HG03460 (cell line): ENCODE measurements around the gene TUB.

Experiments used
- ATAC-seq: cut with Tn5 transposase; IDR thresholded peaks from one replicate; pipeline ENCODE4 v1.9.1; 2021; ENCODE audit not compliant: unreplicated experiment

TUB gene

DNA sequence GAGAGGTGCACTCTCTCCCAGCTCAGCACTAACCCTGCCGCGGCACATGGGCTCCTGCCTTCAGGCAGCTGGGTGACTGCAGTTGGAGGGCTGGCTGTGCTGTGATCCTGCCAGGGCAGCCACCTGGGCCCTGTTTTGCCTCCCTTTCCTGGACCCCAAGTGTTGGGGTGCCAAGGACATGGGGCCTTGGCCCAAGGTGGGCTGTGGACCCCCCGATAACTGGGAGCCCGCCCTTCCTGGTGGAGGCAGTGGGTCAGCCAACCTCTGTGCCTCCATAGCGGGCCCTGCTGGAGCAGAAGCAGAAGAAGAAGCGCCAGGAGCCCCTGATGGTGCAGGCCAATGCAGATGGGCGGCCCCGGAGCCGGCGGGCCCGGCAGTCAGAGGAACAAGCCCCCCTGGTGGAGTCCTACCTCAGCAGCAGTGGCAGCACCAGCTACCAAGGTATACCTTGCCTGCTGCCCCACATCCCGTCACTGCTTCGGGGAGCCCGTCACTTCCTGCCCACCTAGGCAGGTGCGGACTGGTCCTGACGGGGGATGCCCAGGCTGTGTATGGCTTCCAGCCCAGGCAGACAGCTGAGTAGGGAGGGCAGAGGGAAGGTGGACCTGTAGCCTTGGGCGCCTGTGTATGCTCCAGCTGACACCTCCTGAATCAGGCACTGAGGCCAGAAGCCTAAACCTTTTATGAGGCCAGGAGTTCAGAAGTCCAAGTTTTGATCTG lies 8.9 kb downstream of the TUB start:
- ATAC-seq, result no peak

DNA sequence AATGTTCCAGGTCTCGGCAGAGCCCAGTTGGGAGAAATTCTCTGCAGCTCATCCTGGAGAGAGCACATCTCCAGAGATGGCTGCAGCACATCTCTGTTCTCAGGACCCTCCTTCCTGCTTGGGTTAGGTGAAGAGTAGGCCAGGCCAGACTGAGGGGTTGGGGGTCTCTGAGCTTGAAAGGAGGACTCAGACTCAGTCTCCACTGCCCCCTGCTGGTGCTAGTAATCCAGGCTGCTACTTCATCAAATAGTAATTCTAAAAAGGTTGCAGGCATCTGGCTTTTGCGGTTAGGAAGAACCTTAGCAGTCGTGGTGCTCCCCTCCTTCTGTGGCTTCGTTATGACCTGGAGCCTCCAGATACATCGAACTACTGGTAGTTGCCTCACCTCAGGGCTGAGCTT lies 9.7 kb downstream of the TUB start:
- no peak for ATAC-seq

DNA sequence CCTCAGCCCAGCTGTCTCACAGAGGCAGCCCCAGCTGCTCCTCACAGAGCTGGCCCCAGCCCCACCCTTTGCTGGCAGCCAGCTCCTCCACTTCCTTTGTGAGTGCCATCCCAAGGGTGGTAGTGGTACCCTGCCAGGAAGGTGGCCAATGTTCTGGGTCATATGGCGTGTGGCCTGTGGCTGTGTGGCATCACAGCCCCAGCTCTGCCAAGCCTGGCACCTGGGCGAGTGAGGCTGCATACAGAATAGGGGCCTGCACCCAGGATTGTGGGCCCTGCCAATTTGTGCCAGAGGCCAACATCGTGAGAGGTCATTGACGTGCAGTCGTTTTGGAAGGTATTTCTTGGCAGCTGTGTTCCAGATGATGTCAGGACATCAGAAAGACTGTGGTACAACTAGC lies 10.7 kb downstream of the TUB start:
- no peak for ATAC-seq

DNA sequence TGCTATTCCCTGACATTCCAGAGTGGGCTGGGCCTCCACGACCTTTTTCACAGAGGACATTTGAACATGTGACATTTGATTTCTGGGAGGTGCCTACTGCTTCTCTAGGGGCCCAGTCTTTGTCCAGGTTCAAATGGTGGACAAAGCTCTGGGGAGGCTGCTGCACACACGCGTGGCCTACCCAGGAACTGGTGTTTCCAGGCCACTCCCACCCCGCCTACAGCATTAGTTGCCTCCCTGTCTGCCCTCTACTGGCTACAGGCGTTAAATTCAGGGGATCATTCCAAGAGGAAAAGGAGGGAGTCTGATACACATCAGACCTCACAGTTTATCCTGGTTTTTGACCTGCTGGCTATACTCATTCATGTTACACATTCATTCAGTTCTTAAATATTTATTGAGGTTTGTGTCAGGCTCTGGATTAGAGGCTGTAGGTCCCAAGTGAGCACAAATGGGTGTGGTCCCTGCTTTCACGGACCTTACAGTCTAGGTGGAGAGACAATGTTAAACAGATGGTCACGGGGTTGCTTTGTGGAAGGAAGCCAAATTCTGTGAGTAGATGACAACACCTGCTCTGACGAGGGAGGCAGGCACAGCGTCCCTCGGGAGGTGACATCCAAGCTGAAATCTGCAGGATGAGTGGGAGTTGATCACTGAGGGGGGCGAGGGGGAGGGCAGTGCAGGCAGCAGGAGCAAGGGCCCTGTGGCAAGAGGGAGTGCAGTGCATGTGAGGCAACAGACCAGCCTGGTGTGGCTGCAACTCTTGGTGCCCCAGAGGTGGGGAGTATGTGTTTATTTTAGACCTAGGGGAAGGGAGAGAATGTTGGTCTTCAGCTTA lies 11.8 kb downstream of the TUB start:
- ATAC-seq, result no peak

DNA sequence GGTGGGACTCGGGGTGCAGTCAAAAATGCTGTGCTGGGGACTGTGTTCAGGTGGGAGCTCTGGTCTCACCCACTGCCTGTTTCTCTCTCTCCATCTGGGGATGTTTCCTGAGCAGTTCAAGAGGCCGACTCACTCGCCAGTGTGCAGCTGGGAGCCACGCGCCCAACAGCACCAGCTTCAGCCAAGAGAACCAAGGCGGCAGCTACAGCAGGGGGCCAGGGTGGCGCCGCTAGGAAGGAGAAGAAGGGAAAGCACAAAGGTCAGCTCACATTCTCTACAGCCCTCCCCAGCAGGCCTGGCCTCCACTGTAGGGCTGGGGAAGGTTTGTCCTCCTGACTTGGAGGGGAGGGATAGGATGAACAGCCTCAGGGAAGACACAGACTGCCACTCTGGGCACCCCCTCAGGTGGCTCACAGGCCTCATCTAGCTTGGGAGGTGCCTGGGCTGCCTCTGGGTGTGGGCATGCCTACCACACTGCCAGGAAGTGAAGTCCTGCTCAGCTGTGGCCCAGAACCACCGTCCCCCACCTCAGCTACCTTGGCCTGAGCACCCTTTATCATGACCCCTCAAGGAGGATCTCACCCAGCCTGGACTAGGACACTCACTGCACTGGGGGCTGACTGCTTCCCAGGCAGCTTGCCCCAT lies 13.0 kb downstream of the TUB start:
- ATAC-seq, result no peak

DNA sequence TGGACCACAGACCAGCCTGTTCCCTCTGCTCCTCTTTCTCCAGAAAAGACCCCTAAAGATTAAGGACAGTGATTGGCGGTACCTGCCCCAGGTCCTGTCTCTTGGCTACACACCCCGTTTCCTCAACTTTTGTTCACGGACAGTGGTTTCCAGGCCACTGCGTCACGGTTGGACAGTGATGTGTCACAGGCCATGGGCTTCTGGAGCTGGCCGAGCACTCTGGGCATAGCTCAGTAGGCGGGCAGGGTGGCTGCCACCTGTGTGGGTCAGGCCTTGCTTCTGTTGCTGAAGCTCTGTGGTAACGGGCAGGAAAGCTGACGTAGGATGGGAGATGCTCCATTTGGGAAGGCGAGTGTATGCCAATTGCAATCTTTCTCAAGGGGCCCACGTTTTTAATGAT lies 13.6 kb downstream of the TUB start:
- ATAC-seq, result no peak

DNA sequence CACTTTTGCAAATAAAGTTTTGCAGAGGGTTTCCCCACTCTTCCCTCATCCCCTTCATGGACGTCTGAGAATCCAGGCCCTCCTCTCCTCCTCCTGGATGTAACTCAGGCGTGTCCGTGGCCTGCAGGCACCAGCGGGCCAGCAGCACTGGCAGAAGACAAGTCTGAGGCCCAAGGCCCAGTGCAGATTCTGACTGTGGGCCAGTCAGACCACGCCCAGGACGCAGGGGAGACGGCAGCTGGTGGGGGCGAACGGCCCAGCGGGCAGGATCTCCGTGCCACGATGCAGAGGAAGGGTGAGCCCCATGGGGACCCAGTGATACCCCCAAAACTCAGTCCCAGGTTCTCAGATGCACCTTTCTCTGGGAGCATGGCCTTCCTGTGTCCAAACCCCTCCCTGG lies 14.4 kb downstream of the TUB start:
- ATAC-seq, result no peak

DNA sequence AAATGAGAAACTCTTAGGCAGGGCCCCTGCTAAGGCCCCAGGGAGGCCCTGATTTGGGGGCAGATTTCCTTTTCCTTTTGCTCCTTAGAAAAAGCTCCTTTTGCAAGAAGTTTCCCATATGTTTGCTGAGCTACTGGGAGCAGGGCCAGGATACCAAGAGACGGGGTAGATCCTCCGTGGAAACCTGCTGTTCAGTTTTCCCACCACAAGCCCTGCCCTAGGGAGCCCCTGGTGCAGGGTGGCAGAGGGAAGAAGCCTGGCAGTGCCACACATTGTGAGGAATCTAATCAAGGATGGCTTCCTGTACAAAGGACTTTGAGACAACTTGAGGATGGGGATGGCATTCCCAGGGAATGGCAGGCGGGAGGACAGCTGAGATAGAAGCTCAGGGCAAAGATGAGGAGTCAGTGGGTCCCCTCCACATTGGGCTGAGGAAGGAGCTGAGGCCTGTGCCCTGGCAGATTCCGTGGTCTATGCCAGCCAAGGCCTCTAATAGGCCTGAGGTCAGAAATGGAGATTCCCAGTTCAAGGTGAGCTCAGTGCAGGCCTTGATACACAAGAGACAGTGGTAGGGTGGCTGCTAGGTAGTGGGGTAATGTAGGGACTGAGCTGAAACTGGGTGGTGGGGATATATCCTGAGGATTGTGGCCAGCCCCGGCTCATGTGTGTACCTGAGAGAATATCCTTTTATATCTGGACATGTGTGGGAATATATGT lies 15.0 kb downstream of the TUB start:
- no peak for ATAC-seq

DNA sequence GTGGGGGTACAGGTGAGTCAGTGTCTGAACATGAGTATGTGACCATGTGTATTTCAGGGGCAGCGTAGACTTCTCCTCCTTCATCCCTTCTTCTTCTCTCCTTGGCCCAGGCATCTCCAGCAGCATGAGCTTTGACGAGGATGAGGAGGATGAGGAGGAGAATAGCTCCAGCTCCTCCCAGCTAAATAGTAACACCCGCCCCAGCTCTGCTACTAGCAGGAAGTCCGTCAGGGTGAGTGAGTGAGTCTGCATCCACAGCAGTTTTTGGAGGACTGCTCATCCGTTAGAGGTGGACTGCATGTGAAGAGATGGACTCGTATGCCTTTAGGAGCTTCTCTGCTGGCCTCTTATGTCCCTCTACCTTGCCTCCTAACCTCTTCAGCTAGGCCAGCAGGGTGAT lies 15.6 kb downstream of the TUB start:
- ATAC-seq, result no peak

DNA sequence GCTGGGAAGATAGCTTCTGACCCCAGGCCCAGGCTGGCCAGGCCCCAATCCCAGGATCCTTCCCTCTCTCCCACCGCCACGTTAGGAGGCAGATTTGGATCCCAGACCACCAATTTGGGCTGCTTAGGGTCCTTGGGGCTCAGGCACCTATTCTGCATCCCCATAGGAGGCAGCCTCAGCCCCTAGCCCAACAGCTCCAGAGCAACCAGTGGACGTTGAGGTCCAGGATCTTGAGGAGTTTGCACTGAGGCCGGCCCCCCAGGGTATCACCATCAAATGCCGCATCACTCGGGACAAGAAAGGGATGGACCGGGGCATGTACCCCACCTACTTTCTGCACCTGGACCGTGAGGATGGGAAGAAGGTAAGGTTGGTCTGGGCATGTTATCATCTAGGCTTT lies 16.1 kb downstream of the TUB start:
- no peak for ATAC-seq

DNA sequence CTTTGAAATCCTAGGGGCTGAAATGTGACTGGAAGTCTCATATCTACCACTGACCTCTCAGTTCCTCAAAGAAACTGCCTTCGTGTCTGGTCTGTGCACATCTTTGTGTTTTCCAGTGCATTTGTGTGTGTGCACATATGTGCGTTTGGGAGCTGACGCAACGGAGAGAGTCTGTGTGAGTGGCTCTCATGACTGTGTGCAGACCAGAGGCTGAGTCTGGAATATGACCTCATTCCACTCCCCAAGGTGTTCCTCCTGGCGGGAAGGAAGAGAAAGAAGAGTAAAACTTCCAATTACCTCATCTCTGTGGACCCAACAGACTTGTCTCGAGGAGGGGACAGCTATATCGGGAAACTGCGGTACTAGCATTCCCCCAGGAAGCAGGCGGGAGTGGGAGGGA lies 16.5 kb downstream of the TUB start:
- ATAC-seq, result no peak

DNA sequence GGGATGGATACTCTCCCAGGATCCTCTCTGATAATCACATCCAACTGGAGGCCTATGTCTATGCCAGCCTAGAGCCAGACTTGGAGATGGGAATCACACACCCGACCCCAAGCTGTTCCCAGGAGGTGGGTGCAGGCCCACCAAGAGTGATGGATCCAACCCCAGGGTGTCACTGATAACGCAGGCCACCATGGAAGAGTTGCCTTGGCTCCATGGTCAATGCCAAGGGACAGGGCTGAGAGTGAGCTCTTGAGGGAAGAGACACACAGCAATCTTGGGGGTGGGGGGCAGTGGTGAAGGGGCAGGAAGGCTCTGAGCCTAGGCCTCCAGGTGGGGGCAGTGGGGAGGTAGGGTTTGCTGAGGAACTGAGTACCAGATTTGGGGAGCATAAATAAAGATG lies 16.9 kb downstream of the TUB start:
- no peak for ATAC-seq

DNA sequence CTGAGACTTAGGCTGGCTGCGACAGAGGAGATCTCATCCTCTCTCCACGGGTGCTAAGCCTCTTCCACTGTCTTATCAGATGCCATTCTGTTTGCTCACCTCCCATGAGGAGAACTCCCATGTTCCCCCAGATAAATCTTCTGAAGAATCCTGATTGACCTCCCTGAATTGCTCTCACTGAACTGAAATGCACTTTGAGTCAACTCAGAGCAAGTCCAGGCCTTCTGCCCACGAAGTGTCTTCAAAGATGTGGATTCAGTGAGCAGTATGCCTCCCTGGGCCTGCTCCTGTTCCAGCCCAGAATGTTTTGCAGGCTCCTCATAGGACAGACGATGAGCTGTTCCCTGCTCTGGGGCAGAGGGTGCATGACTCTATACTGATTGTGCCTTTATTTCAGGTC lies 17.4 kb downstream of the TUB start:
- ATAC-seq, result no peak

DNA sequence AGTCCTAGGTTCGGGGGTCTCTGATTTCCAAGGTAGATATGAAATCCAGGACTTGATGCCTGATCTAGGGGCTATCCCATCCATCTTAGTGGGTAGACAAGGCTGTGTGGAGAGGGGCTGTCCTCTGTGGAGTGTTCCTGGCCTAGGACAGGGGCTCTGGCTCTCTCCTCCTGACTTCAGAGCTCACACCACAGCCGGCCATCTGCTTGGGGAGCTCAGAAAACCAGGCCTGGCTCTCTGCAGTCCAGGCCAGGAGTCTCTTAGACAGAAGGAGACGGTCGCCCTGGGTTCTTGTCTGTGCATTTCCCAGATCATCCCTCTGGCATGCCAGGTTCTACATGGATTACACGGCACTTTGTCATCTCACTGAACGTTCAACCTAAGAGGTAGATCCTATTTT lies 17.9 kb downstream of the TUB start:
- no peak for ATAC-seq

DNA sequence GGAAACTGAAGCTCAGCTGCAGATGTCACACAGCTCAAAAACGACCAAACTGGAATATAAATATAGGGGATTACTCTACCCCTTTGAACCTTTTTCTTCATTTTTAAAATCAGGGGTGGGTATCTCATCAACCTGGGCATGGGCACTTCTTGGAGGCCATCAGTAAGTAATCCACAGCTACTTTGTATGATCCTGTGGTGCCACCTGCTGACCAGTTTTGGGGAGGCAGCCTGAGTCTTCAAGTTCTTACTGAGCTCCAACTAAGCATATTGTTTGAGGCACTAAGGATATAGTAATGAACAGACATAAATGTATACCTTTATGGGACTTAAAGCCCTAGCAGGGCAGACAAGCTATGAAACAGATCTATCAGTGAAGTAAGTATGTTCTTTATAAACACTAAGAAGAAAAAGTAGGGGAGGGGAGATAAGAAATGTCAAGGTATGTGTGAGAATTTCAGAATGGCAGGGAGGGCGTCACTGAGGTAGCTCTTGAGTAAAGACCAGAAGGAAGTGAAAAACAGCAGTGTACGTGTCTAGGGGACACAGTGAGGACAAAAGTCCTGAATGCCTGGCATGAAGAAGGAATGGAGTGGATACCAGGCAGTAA lies 18.4 kb downstream of the TUB start:
- ATAC-seq, result peak; percentile 63

DNA sequence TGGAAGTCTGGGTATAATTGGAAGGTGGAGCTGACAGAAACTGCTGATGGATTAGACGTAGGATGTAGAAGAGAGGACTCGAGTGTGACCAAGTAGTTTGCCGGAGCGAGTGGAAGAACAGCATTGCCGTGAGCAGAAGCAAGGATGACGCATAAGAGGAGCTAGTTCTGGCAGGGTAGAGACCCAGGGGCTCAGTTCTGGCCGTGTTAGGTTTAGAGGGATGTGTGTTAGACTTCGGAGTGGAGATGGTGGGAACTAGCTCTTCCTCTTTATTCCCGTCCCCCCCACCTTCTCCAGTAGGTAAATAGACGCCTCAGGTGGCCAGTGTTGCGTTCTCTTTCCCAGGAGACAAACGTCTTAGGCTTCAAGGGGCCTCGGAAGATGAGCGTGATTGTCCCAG lies 19.1 kb downstream of the TUB start:
- ATAC-seq, result no peak

DNA sequence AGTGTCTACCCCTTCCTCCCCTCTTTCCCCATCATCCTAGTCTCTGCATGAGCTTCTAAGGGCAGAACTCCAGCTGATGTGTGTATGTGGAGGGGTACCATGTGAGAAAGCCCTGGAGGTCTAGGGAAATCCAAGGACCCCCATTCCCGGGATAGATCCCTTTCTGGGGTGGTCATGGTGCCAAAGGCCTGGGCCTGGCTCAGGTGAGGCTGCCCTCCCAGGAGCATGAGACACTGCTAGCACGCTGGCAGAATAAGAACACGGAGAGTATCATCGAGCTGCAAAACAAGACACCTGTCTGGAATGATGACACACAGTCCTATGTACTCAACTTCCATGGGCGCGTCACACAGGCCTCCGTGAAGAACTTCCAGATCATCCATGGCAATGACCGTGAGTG lies 19.6 kb downstream of the TUB start:
- no peak for ATAC-seq

DNA sequence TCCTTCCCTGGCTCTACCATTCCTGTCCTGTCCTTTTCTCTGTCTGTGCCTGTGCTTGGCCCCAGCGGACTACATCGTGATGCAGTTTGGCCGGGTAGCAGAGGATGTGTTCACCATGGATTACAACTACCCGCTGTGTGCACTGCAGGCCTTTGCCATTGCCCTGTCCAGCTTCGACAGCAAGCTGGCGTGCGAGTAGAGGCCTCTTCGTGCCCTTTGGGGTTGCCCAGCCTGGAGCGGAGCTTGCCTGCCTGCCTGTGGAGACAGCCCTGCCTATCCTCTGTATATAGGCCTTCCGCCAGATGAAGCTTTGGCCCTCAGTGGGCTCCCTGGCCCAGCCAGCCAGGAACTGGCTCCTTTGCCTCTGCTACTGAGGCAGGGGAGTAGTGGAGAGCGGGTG lies 20.4 kb downstream of the TUB start:
- no peak for ATAC-seq

DNA sequence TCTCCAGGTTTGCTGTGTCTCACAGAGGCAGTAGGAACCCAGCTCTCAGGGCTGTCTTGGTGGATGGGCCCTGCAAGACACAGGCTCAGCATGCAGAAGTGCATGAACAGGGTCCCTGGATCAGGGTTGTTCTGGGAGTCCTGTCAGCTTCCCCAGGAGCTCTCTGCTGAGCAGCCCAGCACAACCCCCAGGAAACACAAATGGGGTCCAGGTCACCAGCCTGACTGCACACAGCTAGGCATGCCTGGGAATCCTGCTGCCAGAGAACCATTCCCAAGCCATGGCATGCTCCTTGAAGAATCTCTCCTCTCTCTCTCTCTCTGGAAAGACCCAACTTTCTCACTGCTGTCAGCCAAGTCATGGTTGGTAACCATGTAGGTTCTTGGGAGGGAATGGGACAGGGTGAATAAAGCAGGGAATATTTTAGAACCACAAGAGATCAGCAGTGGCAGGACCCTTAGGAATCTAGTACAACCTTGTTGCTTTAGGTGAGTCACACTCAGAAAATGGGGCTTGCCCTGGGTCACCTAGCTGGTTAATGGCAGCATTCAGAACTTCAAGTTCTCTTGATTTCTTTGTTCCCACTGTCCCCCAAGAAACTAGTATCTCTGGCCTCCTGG lies 21.4 kb downstream of the TUB start:
- no peak for ATAC-seq

DNA sequence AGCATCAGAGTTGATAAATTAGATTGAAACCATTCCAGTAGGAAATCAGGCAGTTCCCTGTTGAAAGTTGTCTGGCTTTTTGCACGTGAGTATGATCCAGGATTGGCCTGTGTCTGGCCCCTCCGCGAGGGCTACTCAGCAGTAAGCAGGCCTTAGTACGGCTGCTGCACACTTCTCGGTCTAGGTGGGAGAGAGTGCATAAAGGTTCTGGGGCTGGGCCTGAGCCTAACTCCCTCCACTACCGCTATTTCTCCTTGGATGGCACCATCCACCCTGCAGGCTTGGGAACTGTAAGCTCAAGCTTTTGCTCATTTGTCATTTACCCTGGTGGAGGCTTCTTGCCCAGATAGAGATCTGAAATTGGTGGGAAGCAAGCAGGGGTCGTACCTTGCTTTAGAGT lies 22.0 kb downstream of the TUB start:
- no peak for ATAC-seq

DNA sequence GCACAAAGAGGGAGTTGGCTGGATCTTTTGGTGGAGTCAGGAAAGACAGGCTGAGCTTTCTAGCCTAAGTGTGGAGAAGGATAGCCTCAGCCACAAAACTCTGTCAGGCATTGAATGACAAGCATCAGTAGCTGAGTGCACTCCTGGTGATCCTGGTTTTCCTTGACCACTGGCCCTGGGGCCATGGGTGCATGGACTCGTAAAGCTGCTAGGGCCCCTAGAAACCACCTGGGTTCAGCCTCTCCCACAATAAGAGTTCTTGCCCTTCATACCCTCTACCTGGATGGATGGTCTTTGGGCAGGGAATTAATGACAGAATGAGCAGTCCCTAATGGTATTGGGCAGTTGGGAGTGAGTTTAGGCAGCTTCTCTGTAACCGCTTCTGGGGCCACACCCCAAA lies 22.9 kb downstream of the TUB start:
- no peak for ATAC-seq
